Body of pancreas (tissue), 4 donors: Measurements from ENCODE around the gene UBR4. TPM values are rescaled to one million over a fixed set of nuclear protein-coding genes. Genes with fewer than 3 reads are reported as not detected.

Experiments used
- ATAC-seq: fragments of 150-250 bp; one replicate; pipeline ENCODE4 v1.9.1; 2016
- DNase-seq, 4 donors: peaks; one replicate each; pipeline ENCODE4 v3.0.0-alpha.2; 2019
- H3K27ac ChIP-seq, 4 donors: fragments of 200-600 bp; sonication (generic); 1 replicate in 3 of 4; 2 replicates in 1 of 4; pipeline versions ENCODE4 v1.5.1 to v1.6.1; 2016 to 2019; ENCODE audit warnings: mild to moderate bottlenecking in 1 of 4, mixed read lengths in 1 of 4, moderate library complexity in 1 of 4
- H3K27me3 ChIP-seq, 2 donors: fragments of 200-600 bp; sonication (generic); one replicate each; pipeline ENCODE4 v1.6.0; 2016; ENCODE audit warnings: mild to moderate bottlenecking in 1 of 2
- H3K36me3 ChIP-seq, 2 donors: fragments of 200-600 bp; sonication (generic); replicated peaks in 1 of 2; 2 replicates each; pipeline ENCODE4 v1.5.1; 2016; ENCODE audit warnings: low read depth in 2 of 2; ENCODE audit not compliant: insufficient read depth in 1 of 2
- H3K4me1 ChIP-seq: fragments of 200-600 bp; sonication (generic); one replicate; pipeline ENCODE4 v1.6.0; 2016
- H3K4me3 ChIP-seq, 2 donors: fragments of 200-600 bp; sonication (generic); 1 replicate in 1 of 2; 2 replicates in 1 of 2; pipeline ENCODE4 v1.5.1; 2016 to 2019
- H3K9me3 ChIP-seq, 3 donors: fragments of 200-600 bp; sonication (generic); 1 replicate in 2 of 3; 2 replicates in 1 of 3; pipeline ENCODE4 v1.5.1; 2016
- CTCF ChIP-seq, 7 experiments: fragments of 450-650 bp in 4 of 7; fragments of 200-600 bp in 3 of 7; sonication (generic) in 3 of 7; IDR thresholded peaks; one replicate each; pipeline ENCODE4 v1.5.1; 2016 to 2019; ENCODE audit warnings: antibody characterized with exemption in 7 of 7
- POLR2A ChIP-seq, 3 donors: fragments of 450-650 bp; IDR thresholded peaks; one replicate each; pipeline ENCODE4 v1.6.1; 2016; ENCODE audit warnings: antibody characterized with exemption in 3 of 3, mild to moderate bottlenecking in 2 of 3
- WGBS, 2 donors: methylation state at CpG; one replicate each; pipeline ENCODE4 v1.1.5; 2017; 5-methylcytosine and 5-hydroxymethylcytosine counted together
- intact Hi-C: fragments of 100-400 bp; cut with DNase I; formaldehyde crosslinking; loops from one replicate; pipeline ENCODE4 v1.15.1; 2023
- total RNA-seq, 2 donors: library from RNA; depleted of rRNA; stranded (reverse); fragments of >200 nt; gene quantifications; one replicate each; pipeline ENCODE4 v1.1.0, GENCODE V29; 2016

The UBR4 gene
- total RNA-seq, 2 donors from 2014 or later: 84.4 to 87.4 TPM

GRCh38 chr1:19254416-19254815 is 44.4 kb upstream of the UBR4 start:
- TF ChIP-seq CTCF (IDR thresholded peaks at IDR 0.05) (no peak), POLR2A (IDR thresholded peaks at IDR 0.05) (no peak)
- H3K36me3 ChIP-seq: peaks cover 3 to 17% of the 10 kb centered on the region in 2 donors
- no peaks in the 10 kb centered on the region for H3K27me3 ChIP-seq
- no peak for ATAC-seq
- intact Hi-C loops: loop anchor here (10.0 kb wide), 1 partner anchor 50 kb away; no protein-coding TSS in a partner anchor
- H3K4me1 ChIP-seq: peaks cover 26% of the 10 kb centered on the region
- H3K9me3 ChIP-seq: no peaks in the 10 kb centered on the region
- no peak overlapping the region for H3K4me3 ChIP-seq
- no peak overlapping the region for H3K27ac ChIP-seq
- no peak for DNase-seq

- Histone ChIP-seq H3K4me1 (peaks cover 26% of the 10 kb centered on the region), H3K4me3 (peak within 1 kb of the TSS; percentile 87 to 95), H3K27ac (peak within 1 kb of the TSS; percentile 91 to 98 (median 94)), H3K27me3 (no peaks in the 10 kb centered on the region), H3K36me3 (peaks cover 0 to 2% of the 10 kb centered on the region in 2 donors), H3K9me3 (no peaks in the 10 kb centered on the region)
- 1% methylated on average over 15 to 71 of the region's 81 CpGs for WGBS, 2 donors
- peak in 1 of 7 experiments; percentile 21 for TF ChIP-seq CTCF (IDR thresholded peaks at IDR 0.05)
- peak; percentile 31 to 65 (median 64) for TF ChIP-seq POLR2A (IDR thresholded peaks at IDR 0.05)
- DNase-seq (peak; percentile 79 to 93 (median 82)), ATAC-seq (peak; percentile 94)
- intact Hi-C loops: loop anchor here (10.0 kb wide), 1 partner anchor 53 kb away; no protein-coding TSS in a partner anchor
These were observed 41.5 kb upstream of the UBR4 start, which contains the start of the genes EMC1 and MRTO4 for GRCh38 chr1:19251305-19252196. TSS of gene EMC1 (minus strand) at chr1:19251524. CDS start at chr1:19251509, 15 bp downstream. TSS of gene MRTO4 (plus strand) at chr1:19251805. CDS start at chr1:19251836, 31 bp downstream.

GRCh38 chr1:19250629-19251304 is 40.7 kb upstream of the UBR4 start:
- intact Hi-C loops: loop anchor here (10.0 kb wide), 1 partner anchor 54 kb away; no protein-coding TSS in a partner anchor
- H3K36me3 ChIP-seq: no peaks in the 10 kb centered on the region
- peak overlapping the region; percentile 87 to 95 for H3K4me3 ChIP-seq
- TF ChIP-seq POLR2A (IDR thresholded peaks at IDR 0.05) (no peak), CTCF (IDR thresholded peaks at IDR 0.05) (no peak)
- H3K27me3 ChIP-seq: no peaks in the 10 kb centered on the region
- no peaks in the 10 kb centered on the region for H3K9me3 ChIP-seq
- H3K4me1 ChIP-seq: peaks cover 26% of the 10 kb centered on the region
- peak overlapping the region; percentile 91 to 98 (median 94) for H3K27ac ChIP-seq
- no peak for ATAC-seq
- WGBS, 2 donors: 6 to 9% methylated on average over 13 to 14 of the region's 14 CpGs
- DNase-seq: no peak

- H3K9me3 ChIP-seq: no peaks in the 10 kb centered on the region
- 52 to 55% methylated on average over 4 to 7 of the region's 7 CpGs for WGBS, 2 donors
- H3K4me3 ChIP-seq: no peak overlapping the region
- H3K4me1 ChIP-seq: no peaks in the 10 kb centered on the region
- TF ChIP-seq CTCF (IDR thresholded peaks at IDR 0.05) (peak; percentile 84 to 96 (median 93)), POLR2A (IDR thresholded peaks at IDR 0.05) (no peak)
- H3K27me3 ChIP-seq: no peaks in the 10 kb centered on the region
- H3K27ac ChIP-seq: no peak overlapping the region
- H3K36me3 ChIP-seq: peaks cover 6 to 41% of the 10 kb centered on the region in 2 donors
- ATAC-seq (peak; percentile 95), DNase-seq (peak; percentile 65 to 72 (median 68))
- intact Hi-C loops: no loop called here
These were observed 30.8 kb upstream of the UBR4 start for GRCh38 chr1:19240673-19241538.
